ENCODE data around the gene LAX1.

Gene LAX1

GRCh38 chr1:203733009-203733863 is 31.7 kb upstream of the LAX1 start:
- DNase-seq (ENCODE audit: low spot score) (no peak), ATAC-seq (ENCODE audit: low read depth) (no peak)
- Histone ChIP-seq H3K9me3 (ENCODE audit: severe bottlenecking) (no peaks in the 10 kb centered on the region), H3K27me3 (ENCODE audit: insufficient read depth, poor library complexity, severe bottlenecking) (no peaks in the 10 kb centered on the region), H3K36me3 (ENCODE audit: low read depth) (peaks cover under 1% of the 10 kb centered on the region), H3K4me3 (ENCODE audit: severe bottlenecking) (no peak overlapping the region), H3K27ac (ENCODE audit: poor library complexity, severe bottlenecking) (no peak overlapping the region), H3K4me1 (ENCODE audit: insufficient read depth, poor library complexity, severe bottlenecking) (no peaks in the 10 kb centered on the region)
- no peak for TF ChIP-seq CTCF (IDR thresholded peaks at IDR 0.05; ENCODE audit: poor library complexity, severe bottlenecking)

- Histone ChIP-seq H3K4me1 (ENCODE audit: insufficient read depth, poor library complexity, severe bottlenecking) (peaks cover 4% of the 10 kb centered on the region), H3K27me3 (ENCODE audit: insufficient read depth, poor library complexity, severe bottlenecking) (no peaks in the 10 kb centered on the region), H3K27ac (ENCODE audit: poor library complexity, severe bottlenecking) (no peak overlapping the region), H3K9me3 (ENCODE audit: severe bottlenecking) (no peaks in the 10 kb centered on the region), H3K4me3 (ENCODE audit: severe bottlenecking) (no peak overlapping the region), H3K36me3 (ENCODE audit: low read depth) (peaks cover 6% of the 10 kb centered on the region)
- no peak for TF ChIP-seq CTCF (IDR thresholded peaks at IDR 0.05; ENCODE audit: poor library complexity, severe bottlenecking)
- ATAC-seq (ENCODE audit: low read depth) = no peak
- no peak for DNase-seq (ENCODE audit: low spot score)
These were observed 22.5 kb upstream of the LAX1 start for GRCh38 chr1:203742436-203742835.

GRCh38 chr1:203743091-203743571 is 21.9 kb upstream of the LAX1 start:
- Histone ChIP-seq H3K27ac (ENCODE audit: poor library complexity, severe bottlenecking) (no peak overlapping the region), H3K9me3 (ENCODE audit: severe bottlenecking) (no peaks in the 10 kb centered on the region), H3K4me1 (ENCODE audit: insufficient read depth, poor library complexity, severe bottlenecking) (peaks cover 4% of the 10 kb centered on the region), H3K4me3 (ENCODE audit: severe bottlenecking) (no peak overlapping the region), H3K27me3 (ENCODE audit: insufficient read depth, poor library complexity, severe bottlenecking) (no peaks in the 10 kb centered on the region), H3K36me3 (ENCODE audit: low read depth) (peaks cover 6% of the 10 kb centered on the region)
- TF ChIP-seq CTCF (IDR thresholded peaks at IDR 0.05; ENCODE audit: poor library complexity, severe bottlenecking) = no peak
- ATAC-seq (ENCODE audit: low read depth) (no peak; the same call in 2 of the 3 replicates), DNase-seq (ENCODE audit: low spot score) (no peak)

GRCh38 chr1:203744075-203744972 is 20.7 kb upstream of the LAX1 start:
- Histone ChIP-seq H3K27ac (ENCODE audit: poor library complexity, severe bottlenecking) (no peak overlapping the region), H3K27me3 (ENCODE audit: insufficient read depth, poor library complexity, severe bottlenecking) (no peaks in the 10 kb centered on the region), H3K4me1 (ENCODE audit: insufficient read depth, poor library complexity, severe bottlenecking) (peaks cover 4% of the 10 kb centered on the region), H3K4me3 (ENCODE audit: severe bottlenecking) (no peak overlapping the region), H3K9me3 (ENCODE audit: severe bottlenecking) (no peaks in the 10 kb centered on the region), H3K36me3 (ENCODE audit: low read depth) (peaks cover 4% of the 10 kb centered on the region)
- ATAC-seq (ENCODE audit: low read depth) (no peak), DNase-seq (ENCODE audit: low spot score) (no peak)
- no peak for TF ChIP-seq CTCF (IDR thresholded peaks at IDR 0.05; ENCODE audit: poor library complexity, severe bottlenecking)

Data from RWPE2 (cell line).